Osteocyte (in vitro differentiated cells): ENCODE results near the gene CASTOR1. TPM values are rescaled to one million over a fixed set of nuclear protein-coding genes. Genes with fewer than 3 reads are reported as not detected.
A peak's percentile ranks its signal among the peaks of the same experiment; 100 is the strongest.

Source experiments
- DNase-seq: peaks from one replicate; pipeline ENCODE4 v3.0.0; 2021; ENCODE audit warnings: mixed read lengths; ENCODE audit not compliant: unreplicated experiment; ENCODE audit errors: extremely low spot score
- H3K27ac Mint-ChIP-seq: one replicate; pipeline ENCODE4 v1.8.0; 2021; ENCODE audit warnings: mild to moderate bottlenecking, mixed read lengths; ENCODE audit not compliant: unreplicated experiment
- H3K27me3 Mint-ChIP-seq: one replicate; pipeline ENCODE4 v1.8.0; 2021; ENCODE audit warnings: mixed read lengths; ENCODE audit not compliant: unreplicated experiment
- H3K36me3 Mint-ChIP-seq: one replicate; pipeline ENCODE4 v1.8.0; 2021; ENCODE audit warnings: mixed read lengths; ENCODE audit not compliant: unreplicated experiment
- H3K4me1 Mint-ChIP-seq: one replicate; pipeline ENCODE4 v1.8.0; 2021; ENCODE audit warnings: mixed read lengths; ENCODE audit not compliant: unreplicated experiment
- H3K4me3 Mint-ChIP-seq: one replicate; pipeline ENCODE4 v1.8.0; 2021; ENCODE audit warnings: mild to moderate bottlenecking, moderate library complexity, mixed read lengths; ENCODE audit not compliant: unreplicated experiment
- H3K9me3 Mint-ChIP-seq: one replicate; pipeline ENCODE4 v1.8.0; 2021; ENCODE audit warnings: mixed read lengths; ENCODE audit not compliant: unreplicated experiment
- CTCF ChIP-seq: fragments of 200-600 bp; sonication (generic); IDR thresholded peaks from 2 replicates; pipeline ENCODE4 v1.5.0; 2021; ENCODE audit warnings: antibody characterized with exemption, mild to moderate bottlenecking, moderate library complexity
- total RNA-seq: library from RNA; stranded (reverse); gene quantifications from 2 replicates; pipeline ENCODE4 v1.2.1, GENCODE V29; 2021

Gene CASTOR1
- total RNA-seq, 1 donor from 2014 or later: 12.2 TPM

- TF ChIP-seq CTCF: no peak
- H3K27ac Mint-ChIP-seq: peak overlapping the region; percentile 74
- H3K27me3 Mint-ChIP-seq: no peaks in the 10 kb centered on the region
- peaks cover 30% of the 10 kb centered on the region for H3K4me1 Mint-ChIP-seq
- no peak for DNase-seq
- peaks cover 2% of the 10 kb centered on the region for H3K36me3 Mint-ChIP-seq
- no peaks in the 10 kb centered on the region for H3K9me3 Mint-ChIP-seq
- H3K4me3 Mint-ChIP-seq: peak overlapping the region; percentile 80
Measured at GRCh38 chr22:30325065-30325720, 35.9 kb upstream of the CASTOR1 start.

GRCh38 chr22:30324014-30324730 lies 34.9 kb upstream of the CASTOR1 start:
- Mint-ChIP-seq H3K27ac (peak overlapping the region; percentile 41), H3K9me3 (no peaks in the 10 kb centered on the region), H3K27me3 (no peaks in the 10 kb centered on the region), H3K36me3 (peaks cover 2% of the 10 kb centered on the region), H3K4me3 (no peak overlapping the region), H3K4me1 (peaks cover 30% of the 10 kb centered on the region)
- TF ChIP-seq CTCF: no peak
- no peak for DNase-seq

GRCh38 chr22:30323246-30323645 lies 33.9 kb upstream of the CASTOR1 start:
- Mint-ChIP-seq H3K9me3 (no peaks in the 10 kb centered on the region), H3K27ac (no peak overlapping the region), H3K27me3 (no peaks in the 10 kb centered on the region), H3K4me3 (no peak overlapping the region), H3K36me3 (peaks cover 2% of the 10 kb centered on the region), H3K4me1 (peaks cover 32% of the 10 kb centered on the region)
- DNase-seq: no peak
- TF ChIP-seq CTCF: no peak

- no peaks in the 10 kb centered on the region for H3K27me3 Mint-ChIP-seq
- no peak overlapping the region for H3K4me3 Mint-ChIP-seq
- no peak overlapping the region for H3K27ac Mint-ChIP-seq
- H3K9me3 Mint-ChIP-seq: no peaks in the 10 kb centered on the region
- no peak for TF ChIP-seq CTCF
- DNase-seq: no peak
- H3K36me3 Mint-ChIP-seq: peaks cover 2% of the 10 kb centered on the region
- H3K4me1 Mint-ChIP-seq: peaks cover 28% of the 10 kb centered on the region
Measured at GRCh38 chr22:30321461-30321860, 32.2 kb upstream of the CASTOR1 start.

- Mint-ChIP-seq H3K4me1 (peaks cover 25% of the 10 kb centered on the region), H3K27me3 (no peaks in the 10 kb centered on the region), H3K36me3 (peaks cover 2% of the 10 kb centered on the region), H3K9me3 (no peaks in the 10 kb centered on the region), H3K4me3 (no peak overlapping the region), H3K27ac (no peak overlapping the region)
- TF ChIP-seq CTCF: no peak
- no peak for DNase-seq
Measured at GRCh38 chr22:30320021-30320556, 30.8 kb upstream of the CASTOR1 start.
